Kasumi-1 (cell line): ENCODE data around the gene KCNG3.
"Not testable (repeated sequence)": the region's sequence is repeated elsewhere in the genome, so short reads cannot be mapped to it uniquely, and the experiment has no call there.

Experiments used
- DNase-seq, 2 experiments: peaks; one replicate each; lab custom pipeline; 2025; lab: John Stamatoyannopoulos, UW

KCNG3 gene

DNA sequence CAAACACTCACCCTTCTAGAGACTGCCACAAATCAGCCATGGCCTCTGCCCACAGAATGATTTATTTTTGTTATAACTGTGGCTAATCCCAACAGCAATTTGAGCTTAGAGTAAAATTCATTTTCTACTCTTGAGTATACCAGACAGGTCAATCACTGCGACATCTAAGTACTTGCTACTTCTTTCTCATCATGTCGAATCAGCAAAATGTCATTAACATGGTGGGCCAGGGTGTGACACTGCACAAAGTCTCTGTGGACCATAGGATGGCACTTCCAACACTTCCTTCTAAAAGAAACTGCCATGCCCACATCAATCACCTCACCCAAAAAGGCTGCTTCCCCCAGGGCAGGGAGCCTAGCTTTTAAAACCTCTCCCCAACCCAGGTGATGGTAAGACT, 64.4 kb downstream of the KCNG3 start:
- DNase-seq, result no peak

DNA sequence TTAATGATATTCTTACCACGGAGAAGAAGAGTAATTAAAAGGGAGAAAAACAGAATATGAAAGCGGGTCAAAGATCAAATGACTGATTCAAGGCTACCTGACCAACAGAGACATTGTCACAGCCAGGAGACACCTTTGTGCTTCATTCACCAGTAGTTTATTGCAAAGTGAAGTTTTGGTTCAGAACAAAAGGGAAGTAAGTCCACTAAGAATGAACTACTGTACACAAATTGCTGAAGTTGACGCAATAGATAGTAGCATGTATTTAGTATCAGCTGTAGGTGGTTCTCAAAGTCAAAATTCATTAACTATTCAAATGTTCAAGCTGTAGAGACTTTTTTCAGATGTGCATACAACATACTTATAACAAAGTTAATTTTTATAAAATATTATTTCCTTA, 68.1 kb downstream of the KCNG3 start:
- DNase-seq, result no peak

DNA sequence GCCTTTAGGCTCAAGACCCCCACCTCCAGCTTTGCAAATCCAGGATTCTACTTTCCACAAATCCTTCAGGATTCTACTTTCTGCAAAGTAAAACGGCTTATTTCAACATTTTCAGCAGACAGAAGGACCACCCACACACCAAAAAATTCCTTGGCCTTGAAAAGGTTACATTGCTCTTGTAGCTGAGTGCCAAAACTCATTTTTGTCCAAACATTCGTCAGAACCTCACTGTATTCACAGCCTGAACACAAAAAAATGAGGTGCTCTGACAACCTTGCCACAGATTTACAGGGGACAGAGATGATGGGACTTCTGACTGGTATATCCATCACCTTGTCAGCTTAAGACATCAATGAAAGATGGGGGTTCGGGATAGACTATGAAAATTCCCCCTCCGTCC, 69.7 kb downstream of the KCNG3 start:
- no peak for DNase-seq

DNA sequence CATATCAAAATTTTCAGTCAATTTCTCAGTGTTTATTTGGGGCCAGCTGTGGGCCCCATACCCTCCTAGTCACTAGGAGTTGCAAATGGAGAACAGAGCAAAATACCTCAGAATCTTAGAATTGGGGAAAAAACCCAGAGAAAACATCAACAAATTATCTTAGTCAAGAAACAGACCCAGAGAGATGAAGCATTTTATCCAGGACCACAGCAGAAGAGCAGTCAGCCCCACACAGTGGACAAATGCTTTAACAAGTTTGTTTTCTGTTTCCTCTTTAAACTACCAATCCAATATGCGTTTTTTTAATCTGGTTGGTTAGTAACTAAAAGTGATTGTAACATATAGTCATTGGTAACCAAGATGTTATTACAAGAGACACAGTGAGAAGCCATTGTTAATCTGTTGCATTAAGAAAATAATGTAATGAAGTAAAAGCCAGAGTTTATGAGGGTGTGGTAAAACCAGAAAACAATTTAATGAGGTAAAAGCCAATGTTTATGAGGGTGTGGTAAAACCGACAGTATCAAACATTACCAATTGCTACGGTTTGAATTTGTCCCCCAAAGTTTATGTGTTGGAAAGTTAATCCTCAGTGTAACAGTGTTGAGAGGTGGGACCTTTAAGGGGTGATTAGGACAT, 72.1 kb downstream of the KCNG3 start:
- DNase-seq, result no peak

DNA sequence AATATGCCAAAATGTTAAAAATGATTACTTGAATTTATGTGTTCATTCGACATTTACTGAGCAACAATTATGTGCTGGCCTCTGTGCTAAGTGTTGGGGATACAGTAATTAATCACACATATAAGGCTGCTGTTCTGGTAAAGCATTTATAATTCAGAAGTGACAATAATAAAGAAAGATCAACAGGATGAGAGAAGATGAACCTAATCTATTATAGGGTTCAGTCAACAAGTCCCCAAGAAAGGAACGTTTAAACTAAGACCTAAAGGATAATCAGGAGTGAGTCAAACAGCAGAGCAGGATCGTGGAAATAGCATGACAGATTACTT, 72.7 kb downstream of the KCNG3 start:
- no peak for DNase-seq

DNA sequence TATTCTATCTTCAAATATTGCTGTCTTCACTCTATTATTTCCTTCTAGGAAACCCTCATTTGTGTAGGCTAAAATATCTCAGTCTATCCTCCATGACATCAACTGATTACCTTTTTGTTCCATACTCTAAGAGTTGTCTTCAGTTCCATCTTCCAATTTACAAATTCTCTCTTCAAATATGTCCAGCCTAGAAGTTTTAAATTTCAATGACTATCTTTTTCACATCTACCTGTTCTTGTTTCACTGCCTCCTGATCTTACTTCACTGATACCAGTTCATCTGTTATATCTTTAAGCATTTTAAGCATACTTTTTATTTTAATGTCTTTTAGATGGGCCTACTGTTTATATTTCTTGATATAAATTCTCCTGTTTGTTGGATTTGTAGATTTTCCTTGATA, 79.1 kb downstream of the KCNG3 start:
- no peak for DNase-seq

DNA sequence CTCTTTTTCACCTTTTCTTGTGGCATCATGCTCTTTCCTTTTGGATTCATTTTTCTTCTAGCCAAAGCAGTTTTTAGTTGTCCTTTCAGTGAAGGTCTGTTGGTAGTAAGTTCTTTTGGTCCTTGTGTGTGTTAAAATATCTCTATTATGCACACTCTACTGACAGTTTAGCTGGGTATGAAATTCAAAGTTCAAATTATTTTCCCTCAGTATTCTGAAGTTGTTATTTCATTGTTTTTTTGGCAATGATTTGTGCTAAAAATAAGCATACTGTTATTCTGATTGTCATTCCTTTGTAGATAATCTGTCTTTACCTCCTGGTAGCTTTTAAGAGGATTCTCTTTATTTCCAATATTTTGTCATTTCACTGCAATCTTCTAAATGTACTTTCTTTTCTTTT, 79.6 kb downstream of the KCNG3 start:
- no peak for DNase-seq

DNA sequence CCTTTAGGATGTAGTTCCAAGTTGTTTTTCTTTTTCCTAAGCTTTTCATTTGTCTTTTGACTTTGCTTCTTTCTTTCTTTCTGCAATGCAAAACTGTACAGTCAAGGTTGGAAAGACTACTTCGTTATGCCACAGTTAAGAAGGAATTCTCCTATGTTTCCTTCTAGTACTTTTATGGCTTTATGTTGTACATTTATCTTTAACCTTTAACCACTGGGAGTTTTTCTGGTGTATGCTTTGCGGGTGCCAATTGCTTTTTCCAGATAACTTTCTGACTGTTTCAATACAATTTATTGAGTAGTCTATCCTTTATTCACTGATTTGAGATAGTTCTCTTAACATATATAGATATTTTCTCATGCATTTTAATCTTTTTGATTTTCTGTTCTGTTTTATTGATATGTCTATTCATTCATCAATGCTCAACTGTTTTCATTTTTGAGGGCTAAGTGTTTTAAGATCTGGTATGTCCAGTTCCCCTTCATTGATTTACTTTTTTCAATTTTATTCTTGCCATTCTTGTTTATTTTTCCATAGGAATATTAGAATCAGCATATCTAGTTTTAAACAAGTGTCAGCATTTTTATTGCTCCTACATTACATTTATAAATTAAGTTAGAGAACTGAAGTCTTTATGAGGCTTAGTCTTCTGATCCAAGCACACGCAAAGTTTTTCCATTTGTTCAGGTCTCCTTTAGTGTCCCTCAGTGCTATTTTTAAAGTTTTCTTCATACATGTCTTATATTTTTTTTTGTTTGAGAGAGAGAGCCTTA, 82.9 kb downstream of the KCNG3 start:
- DNase-seq, result no peak

DNA sequence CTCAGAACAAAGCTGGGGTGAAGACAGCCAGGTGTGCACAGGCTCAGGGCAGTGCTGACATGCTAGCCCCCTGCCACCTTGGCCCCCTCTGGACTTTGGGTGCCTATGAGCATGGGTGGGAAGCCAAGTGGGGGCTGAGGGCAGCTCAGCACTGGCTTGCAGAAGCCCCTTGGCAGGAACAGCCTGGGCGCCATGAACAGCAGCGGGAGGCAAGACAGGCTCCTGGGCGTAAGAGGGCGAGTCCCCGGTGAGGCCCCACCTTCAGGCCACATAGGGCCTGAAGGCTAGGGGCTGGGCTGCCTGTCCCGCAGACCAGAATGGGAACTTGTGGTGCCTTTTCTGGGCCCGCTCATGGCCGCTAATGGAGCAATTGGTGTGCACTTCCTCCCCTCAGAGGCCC, 85.8 kb downstream of the KCNG3 start:
- no peak for DNase-seq

DNA sequence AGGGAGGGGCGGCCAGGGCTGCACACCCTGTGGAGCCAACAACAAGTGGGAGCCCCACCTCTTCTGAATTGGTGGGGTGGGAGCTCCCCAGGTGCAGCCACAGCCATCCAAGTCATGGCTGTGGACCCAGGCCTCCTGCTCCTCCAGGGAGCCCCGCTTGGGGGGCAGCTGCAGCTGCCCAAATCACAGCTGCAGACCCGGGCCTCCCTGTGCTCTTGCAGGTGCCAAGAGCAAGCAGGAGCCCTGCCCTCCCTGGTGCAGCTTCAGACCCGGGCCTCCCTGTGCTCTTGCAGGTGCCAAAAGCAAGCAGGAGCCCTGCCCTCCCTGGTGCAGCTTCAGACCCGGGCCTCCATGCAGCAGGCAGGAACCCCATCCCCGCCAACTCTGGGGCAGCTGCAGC, 86.3 kb downstream of the KCNG3 start:
- no peak for DNase-seq

DNA sequence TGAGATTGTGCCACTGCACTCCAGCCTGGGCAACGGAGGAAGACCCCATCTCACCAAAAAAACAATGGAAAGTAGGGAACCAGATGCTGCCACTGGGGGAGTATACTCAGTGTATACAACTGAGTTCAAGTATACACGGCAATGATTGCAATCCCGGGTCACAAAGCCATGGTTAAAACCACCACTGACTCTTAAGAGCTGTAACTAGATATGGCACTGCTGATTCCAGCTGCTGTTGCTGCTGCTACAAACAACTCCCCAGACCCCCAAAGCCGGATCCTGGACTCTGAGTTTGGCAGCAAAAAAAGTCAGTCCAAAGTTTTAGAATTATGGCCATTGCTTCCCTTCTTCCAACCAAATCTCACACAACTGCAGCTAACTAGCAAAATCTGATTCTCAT, 89.1 kb downstream of the KCNG3 start:
- DNase-seq, result no peak

DNA sequence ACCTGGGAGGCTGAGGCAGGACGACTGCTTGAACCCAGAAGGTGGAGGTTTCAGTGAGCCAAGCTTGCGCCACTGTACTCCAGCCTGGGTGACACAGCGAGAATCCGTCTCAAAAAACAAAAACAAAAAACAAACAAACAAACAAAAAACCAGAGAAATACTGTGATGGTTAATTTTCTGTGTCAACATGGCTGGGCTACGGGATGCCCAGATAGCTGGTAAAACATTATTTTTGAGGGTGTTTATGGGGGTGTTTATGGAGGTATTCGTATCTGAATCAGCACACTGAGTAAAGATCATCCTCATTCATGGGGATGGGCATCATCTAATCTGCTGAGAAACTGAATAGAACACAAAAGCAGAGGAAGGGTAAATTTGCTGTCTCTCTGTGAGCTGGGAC, 92.0 kb downstream of the KCNG3 start:
- no peak for DNase-seq

DNA sequence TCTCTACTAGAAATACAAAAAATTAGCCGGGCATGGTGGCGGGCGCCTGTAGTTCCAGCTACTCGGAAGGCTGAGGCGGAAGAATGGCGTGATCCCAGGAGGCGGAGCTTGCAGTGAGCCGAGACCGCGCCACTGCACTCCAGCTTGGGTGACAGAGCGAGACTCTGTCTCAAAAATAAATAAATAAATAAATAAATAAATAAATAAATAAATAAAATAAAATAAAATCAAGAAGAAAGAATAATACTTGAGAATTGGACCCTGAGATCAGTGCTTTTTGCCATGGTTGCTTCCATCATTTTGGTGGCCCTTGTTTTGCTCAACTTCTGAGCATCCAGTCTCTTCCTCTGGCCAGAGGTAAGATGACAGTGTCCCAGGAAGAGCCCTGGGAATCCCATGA, 95.7 kb downstream of the KCNG3 start:
- not testable (repeated sequence) for DNase-seq

DNA sequence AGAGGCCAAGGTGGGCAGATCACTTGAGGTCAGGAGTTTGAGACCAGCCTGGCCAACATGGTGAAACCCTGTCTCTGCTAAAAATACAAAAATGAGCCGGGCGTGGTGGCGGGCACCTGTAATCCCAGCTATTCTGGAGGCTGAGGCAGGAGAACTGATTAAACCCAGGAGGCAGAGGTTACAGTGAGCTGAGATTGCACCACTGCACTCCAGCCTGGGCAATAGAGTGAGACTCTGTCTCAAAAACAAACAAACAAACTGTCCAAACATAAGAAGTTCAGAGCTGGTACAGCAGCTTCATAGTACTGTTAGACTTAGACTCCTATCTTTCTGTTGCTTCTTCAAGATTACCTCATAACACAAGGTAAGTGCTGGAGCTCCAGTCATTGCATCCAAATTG, 100.5 kb downstream of the KCNG3 start:
- DNase-seq, result not testable (repeated sequence)

DNA sequence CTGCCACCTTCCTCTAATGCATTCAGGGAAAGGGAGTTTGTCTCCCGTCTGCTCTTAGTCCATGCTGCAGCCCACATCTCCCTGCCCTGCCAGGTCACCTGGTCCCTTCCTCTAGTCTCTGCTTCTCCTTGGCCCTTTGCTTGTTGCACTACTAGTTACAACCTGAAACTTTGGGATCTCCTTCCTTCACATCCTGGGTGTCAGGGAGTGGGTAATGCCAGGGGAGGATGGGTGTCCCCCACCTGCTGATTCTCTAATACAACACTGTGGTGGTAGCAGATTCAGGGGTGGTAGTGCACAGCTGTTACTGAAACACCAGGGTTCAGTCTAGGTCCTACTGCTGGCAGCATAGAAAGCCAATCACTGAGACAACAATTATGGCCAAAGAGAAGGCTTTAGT, 101.6 kb downstream of the KCNG3 start:
- no peak for DNase-seq
